ENCODE measurements around the gene KRT9.
"Not testable (repeated sequence)": the region's sequence is repeated elsewhere in the genome, so short reads cannot be mapped to it uniquely, and the experiment has no call there.

The KRT9 gene, protein sequence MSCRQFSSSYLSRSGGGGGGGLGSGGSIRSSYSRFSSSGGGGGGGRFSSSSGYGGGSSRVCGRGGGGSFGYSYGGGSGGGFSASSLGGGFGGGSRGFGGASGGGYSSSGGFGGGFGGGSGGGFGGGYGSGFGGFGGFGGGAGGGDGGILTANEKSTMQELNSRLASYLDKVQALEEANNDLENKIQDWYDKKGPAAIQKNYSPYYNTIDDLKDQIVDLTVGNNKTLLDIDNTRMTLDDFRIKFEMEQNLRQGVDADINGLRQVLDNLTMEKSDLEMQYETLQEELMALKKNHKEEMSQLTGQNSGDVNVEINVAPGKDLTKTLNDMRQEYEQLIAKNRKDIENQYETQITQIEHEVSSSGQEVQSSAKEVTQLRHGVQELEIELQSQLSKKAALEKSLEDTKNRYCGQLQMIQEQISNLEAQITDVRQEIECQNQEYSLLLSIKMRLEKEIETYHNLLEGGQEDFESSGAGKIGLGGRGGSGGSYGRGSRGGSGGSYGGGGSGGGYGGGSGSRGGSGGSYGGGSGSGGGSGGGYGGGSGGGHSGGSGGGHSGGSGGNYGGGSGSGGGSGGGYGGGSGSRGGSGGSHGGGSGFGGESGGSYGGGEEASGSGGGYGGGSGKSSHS

DNA sequence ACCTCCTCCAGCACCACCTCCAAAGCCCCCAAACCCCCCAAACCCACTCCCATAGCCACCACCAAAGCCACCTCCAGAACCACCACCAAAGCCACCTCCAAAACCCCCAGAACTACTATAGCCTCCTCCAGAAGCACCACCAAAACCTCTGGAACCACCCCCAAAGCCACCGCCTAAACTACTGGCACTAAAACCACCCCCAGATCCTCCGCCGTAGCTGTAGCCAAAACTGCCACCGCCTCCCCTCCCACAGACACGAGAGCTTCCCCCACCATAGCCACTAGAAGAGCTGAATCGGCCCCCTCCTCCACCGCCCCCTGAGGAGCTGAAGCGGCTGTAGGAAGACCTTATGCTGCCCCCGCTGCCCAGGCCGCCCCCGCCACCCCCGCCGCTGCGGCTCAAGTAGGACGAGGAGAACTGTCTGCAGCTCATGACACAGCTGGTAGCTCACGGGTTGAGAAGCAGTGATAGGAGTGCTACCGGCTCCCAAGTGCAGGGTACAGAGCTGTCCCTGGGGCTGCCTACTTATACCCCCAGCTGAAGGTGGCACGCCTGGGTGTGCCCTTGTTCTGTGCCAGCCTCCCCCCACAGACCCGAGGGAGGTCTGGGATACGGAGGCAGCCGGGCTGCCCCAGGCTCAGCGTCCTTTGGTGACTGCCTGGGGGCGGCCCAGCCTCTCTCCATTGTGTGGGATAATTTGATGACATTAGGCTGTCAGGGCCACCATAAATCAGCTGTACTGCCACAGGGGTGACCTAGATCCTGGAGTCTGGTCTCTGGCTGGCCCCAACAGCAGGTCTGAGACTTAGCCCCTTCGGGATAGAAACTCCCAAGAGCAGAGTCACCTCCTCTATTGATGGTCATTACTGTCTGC lies at the start of gene KRT9:
TSS of gene KRT9 (minus strand) at position 499 of the 874 bp plus-strand sequence. CDS start at position 432, 67 bp downstream.
- TF ChIP-seq, protein P1, sequence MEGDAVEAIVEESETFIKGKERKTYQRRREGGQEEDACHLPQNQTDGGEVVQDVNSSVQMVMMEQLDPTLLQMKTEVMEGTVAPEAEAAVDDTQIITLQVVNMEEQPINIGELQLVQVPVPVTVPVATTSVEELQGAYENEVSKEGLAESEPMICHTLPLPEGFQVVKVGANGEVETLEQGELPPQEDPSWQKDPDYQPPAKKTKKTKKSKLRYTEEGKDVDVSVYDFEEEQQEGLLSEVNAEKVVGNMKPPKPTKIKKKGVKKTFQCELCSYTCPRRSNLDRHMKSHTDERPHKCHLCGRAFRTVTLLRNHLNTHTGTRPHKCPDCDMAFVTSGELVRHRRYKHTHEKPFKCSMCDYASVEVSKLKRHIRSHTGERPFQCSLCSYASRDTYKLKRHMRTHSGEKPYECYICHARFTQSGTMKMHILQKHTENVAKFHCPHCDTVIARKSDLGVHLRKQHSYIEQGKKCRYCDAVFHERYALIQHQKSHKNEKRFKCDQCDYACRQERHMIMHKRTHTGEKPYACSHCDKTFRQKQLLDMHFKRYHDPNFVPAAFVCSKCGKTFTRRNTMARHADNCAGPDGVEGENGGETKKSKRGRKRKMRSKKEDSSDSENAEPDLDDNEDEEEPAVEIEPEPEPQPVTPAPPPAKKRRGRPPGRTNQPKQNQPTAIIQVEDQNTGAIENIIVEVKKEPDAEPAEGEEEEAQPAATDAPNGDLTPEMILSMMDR (IDR thresholded peaks at IDR 0.05; ENCODE audit: low read depth, low read length): no peak
- no peak for DNase-seq (ENCODE audit: extremely low read depth, low read depth)

DNA sequence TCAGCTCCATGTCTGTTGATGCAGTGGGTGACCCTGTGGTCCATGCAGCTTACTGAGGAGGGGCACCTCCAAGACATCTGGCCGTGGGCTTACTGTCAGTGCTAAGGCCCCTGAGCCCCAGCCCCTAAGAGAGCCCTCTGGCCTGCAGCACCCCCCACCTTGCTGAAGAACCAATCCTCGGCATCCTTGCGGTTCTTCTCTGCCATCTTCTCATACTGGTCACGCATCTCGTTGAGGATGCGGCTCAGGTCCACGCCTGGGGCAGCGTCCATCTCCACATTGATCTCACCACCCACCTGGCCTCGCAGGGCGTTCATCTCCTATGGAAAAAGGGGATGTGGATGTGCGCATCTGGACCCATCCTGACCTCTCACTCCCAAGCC lies 49.6 kb upstream of the KRT9 start:
- DNase-seq (ENCODE audit: extremely low read depth, low read depth): not testable (repeated sequence)

- DNase-seq (ENCODE audit: extremely low read depth, low read depth): no peak
- TF ChIP-seq, protein P1 (IDR thresholded peaks at IDR 0.05; ENCODE audit: low read depth, low read length): no peak
Measured at GRCh38 chr17:41620583-41621434, 49.0 kb upstream of the KRT9 start.

DNA sequence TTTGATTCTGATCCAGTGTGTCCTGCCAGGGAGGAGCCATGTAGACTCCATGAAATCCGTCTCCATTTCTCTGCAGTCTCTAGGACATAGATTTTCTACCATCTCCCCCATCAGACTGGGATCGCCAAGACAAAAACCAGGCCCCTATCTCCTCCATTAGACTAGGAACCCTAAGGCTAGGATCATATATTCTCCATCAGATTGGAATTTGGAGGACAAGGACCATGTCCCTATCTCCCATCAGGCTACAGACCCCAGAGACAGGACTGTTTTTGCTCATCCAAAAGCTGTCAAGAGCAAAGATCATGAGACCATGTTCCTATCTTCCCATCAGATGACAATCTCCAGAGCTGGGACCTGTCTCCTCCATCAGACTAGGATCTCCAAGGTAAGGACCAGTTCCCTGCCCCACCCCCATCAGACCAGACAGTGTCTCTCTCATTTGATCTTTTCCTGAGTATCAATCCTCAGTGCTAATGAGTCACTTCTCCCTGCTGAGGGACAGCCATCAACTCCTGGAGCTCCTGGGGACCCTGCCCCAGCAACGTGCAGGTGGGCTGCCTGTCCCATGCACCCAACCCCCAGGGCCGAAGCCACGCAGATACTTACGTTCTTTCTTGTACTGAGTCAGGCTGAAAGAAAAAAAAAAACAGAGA lies 48.2 kb upstream of the KRT9 start:
- not testable (repeated sequence) for DNase-seq (ENCODE audit: extremely low read depth, low read depth)

- DNase-seq (ENCODE audit: extremely low read depth, low read depth): no peak
- TF ChIP-seq, protein P1 (IDR thresholded peaks at IDR 0.05; ENCODE audit: low read depth, low read length): no peak
Measured at GRCh38 chr17:41619036-41619926, 47.4 kb upstream of the KRT9 start.

- no peak for DNase-seq (ENCODE audit: extremely low read depth, low read depth)
- TF ChIP-seq, protein P1 (IDR thresholded peaks at IDR 0.05; ENCODE audit: low read depth, low read length): no peak
Measured at GRCh38 chr17:41618341-41619035, 46.6 kb upstream of the KRT9 start.
